ENCODE measurements around the gene SEMA4A. TPM values are rescaled to one million over a fixed set of nuclear protein-coding genes. Genes with fewer than 3 reads are reported as not detected.

SEMA4A gene
- total RNA-seq, 2 experiments from 2014 or later = 77.8 to 196 TPM

DNA sequence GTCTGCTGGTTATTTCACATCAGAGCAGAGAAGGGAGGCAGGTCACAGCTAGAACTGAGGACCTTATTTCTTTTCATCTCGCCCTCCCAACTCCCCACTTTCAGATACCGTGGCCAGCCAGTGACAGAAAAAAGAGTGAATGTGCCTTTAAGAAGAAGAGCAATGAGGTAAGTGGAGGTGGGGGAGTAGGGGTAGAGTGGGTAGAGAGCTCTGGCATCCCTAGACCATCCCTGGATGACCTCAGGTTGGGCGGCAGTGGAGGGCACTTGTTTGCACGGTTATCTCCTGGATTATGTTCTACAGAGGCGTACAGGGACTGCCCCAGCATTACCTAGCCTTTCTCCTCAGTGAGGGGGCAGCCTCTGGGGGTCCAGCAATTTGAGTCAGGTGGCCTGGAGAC lies 4.6 kb downstream of the SEMA4A start:
- Histone ChIP-seq H3K79me2 (ENCODE audit: insufficient read depth, low read depth, low read length) (peaks cover 60% of the 10 kb centered on the region), H3K9me3 (ENCODE audit: low read length) (no peaks in the 10 kb centered on the region), H3K4me2 (ENCODE audit: low read length) (peak overlapping the region; percentile 85), H3K9me2 (ENCODE audit: insufficient read depth, low read length) (no peaks in the 10 kb centered on the region), H3K27ac (ENCODE audit: low read depth, low read length, poor library complexity, severe bottlenecking) (peak overlapping the region; percentile 95), H2AFZ (ENCODE audit: low read length) (no peak overlapping the region), H3K36me3 (ENCODE audit: insufficient read depth, low read length) (peaks cover 69% of the 10 kb centered on the region), H3K4me3 (ENCODE audit: low read depth, low read length, poor library complexity, severe bottlenecking) (peak overlapping the region; percentile 78), H3K4me1 (ENCODE audit: insufficient read depth, low read length, poor library complexity, severe bottlenecking) (peaks cover 61% of the 10 kb centered on the region), H4K20me1 (ENCODE audit: insufficient read depth, low read length) (no peaks in the 10 kb centered on the region)
- intact Hi-C loops (cut with micrococcal nuclease; ENCODE audit: unreplicated experiment) = loop anchor here (1.0 to 5.0 kb wide), 4 partner anchors 10 to 344 kb away; partner anchors contain the start of genes MEF2D and PMF1
- no peak for DNase-seq (ENCODE audit: low spot score)
- BruUV-seq (replicated peaks) = TSS peak; percentile 51
- TF ChIP-seq, protein P1, sequence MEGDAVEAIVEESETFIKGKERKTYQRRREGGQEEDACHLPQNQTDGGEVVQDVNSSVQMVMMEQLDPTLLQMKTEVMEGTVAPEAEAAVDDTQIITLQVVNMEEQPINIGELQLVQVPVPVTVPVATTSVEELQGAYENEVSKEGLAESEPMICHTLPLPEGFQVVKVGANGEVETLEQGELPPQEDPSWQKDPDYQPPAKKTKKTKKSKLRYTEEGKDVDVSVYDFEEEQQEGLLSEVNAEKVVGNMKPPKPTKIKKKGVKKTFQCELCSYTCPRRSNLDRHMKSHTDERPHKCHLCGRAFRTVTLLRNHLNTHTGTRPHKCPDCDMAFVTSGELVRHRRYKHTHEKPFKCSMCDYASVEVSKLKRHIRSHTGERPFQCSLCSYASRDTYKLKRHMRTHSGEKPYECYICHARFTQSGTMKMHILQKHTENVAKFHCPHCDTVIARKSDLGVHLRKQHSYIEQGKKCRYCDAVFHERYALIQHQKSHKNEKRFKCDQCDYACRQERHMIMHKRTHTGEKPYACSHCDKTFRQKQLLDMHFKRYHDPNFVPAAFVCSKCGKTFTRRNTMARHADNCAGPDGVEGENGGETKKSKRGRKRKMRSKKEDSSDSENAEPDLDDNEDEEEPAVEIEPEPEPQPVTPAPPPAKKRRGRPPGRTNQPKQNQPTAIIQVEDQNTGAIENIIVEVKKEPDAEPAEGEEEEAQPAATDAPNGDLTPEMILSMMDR (conservative IDR thresholded peaks at IDR 0.05; ENCODE audit: low read length) = no peak
- no peak for TF ChIP-seq EZH2phosphoT487 (IDR thresholded peaks at IDR 0.05; ENCODE audit: borderline replicate concordance, low read depth, low read length)
- POLR2A ChIA-PET = interaction anchor here (0.5 to 3.5 kb wide), 6 partner anchors 8 to 160 kb away, joined by 3 to 22 read pairs (median 3); partner anchors contain the start of genes PMF1 and SLC25A44
- CTCF ChIA-PET (ENCODE audit: unreplicated experiment) = interaction anchor here (0.9 kb wide), 1 partner anchor 67 kb away, joined by 3 read pairs; no protein-coding TSS in a partner anchor

DNA sequence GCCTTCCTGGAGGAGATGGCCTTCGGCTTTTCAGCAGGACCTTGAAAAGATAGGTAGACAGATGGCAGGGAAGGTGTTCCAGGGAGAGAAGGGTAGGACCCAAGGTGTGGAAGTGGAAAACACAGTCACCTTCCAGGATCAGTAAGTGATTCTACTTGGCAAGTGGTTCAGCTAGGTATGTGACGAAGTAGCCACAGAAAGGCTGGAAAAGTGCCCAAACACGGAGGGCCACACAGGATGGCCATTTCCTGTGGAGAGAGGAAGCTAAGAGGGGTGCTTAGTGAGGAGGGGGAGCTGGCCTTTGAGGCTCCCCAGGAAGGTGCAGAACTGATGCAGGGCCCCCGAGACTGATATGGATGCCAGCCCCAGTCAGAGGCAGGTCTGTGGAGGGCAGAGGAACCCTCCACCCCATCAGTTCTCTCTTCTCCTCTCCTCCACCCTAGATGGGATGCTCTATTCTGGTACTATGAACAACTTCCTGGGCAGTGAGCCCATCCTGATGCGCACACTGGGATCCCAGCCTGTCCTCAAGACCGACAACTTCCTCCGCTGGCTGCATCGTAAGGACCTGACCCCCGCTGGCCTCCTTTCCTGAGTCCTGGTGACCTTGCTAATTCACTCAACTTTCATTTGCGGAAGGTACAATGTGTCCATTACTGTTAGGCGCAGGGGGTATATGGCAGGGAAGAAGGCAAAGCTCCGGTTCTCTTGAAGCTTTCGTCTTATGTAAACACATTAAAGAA lies 6.8 kb downstream of the SEMA4A start:
- Histone ChIP-seq H3K9me2 (ENCODE audit: insufficient read depth, low read length) (no peaks in the 10 kb centered on the region), H2AFZ (ENCODE audit: low read length) (no peak overlapping the region), H3K4me2 (ENCODE audit: low read length) (no peak overlapping the region), H4K20me1 (ENCODE audit: insufficient read depth, low read length) (no peaks in the 10 kb centered on the region), H3K4me3 (ENCODE audit: low read depth, low read length, poor library complexity, severe bottlenecking) (no peak overlapping the region), H3K79me2 (ENCODE audit: insufficient read depth, low read depth, low read length) (peaks cover 40% of the 10 kb centered on the region), H3K27ac (ENCODE audit: low read depth, low read length, poor library complexity, severe bottlenecking) (peak overlapping the region; percentile 95), H3K9me3 (ENCODE audit: low read length) (peaks cover 2% of the 10 kb centered on the region; the same call in 1 of the 2 replicates), H3K4me1 (ENCODE audit: insufficient read depth, low read length, poor library complexity, severe bottlenecking) (peaks cover 50% of the 10 kb centered on the region), H3K36me3 (ENCODE audit: insufficient read depth, low read length) (peaks cover 85% of the 10 kb centered on the region)
- ChIA-PET CTCF (ENCODE audit: unreplicated experiment) (no interaction called here), POLR2A (interaction anchor here (0.8 to 1.6 kb wide), 2 partner anchors 10 to 13 kb away, joined by 4 read pairs; no protein-coding TSS in a partner anchor)
- BruUV-seq (replicated peaks) = no TSS peak
- TF ChIP-seq, protein P1 (conservative IDR thresholded peaks at IDR 0.05; ENCODE audit: low read length) = no peak
- no peak for TF ChIP-seq EZH2phosphoT487 (IDR thresholded peaks at IDR 0.05; ENCODE audit: borderline replicate concordance, low read depth, low read length)
- no peak for DNase-seq (ENCODE audit: low spot score)
- intact Hi-C loops (cut with micrococcal nuclease; ENCODE audit: unreplicated experiment) = loop anchor here (5.0 kb wide), 1 partner anchor 342 kb away; the partner anchor contains the start of gene MEF2D
